ENCODE data around the gene EIPR1.

The EIPR1 gene

GRCh38 chr2:3169106-3169870, 208.3 kb downstream of the EIPR1 start:
- no peak for DNase-seq

- DNase-seq = no peak
These were observed 209.3 kb downstream of the EIPR1 start for GRCh38 chr2:3168230-3168891.

- no peak for DNase-seq
These were observed 214.2 kb downstream of the EIPR1 start for GRCh38 chr2:3163401-3163800.

- DNase-seq = no peak
These were observed 215.1 kb downstream of the EIPR1 start for GRCh38 chr2:3162442-3163077.

- no peak for DNase-seq
These were observed 216.8 kb downstream of the EIPR1 start for GRCh38 chr2:3160751-3161330.

- DNase-seq = no peak
These were observed 217.7 kb downstream of the EIPR1 start for GRCh38 chr2:3159782-3160545.

- DNase-seq = no peak
These were observed 222.9 kb downstream of the EIPR1 start for GRCh38 chr2:3154700-3155099.

GRCh38 chr2:3154146-3154545, 223.5 kb downstream of the EIPR1 start:
- DNase-seq = no peak

- no peak for DNase-seq
These were observed 226.3 kb downstream of the EIPR1 start for GRCh38 chr2:3151153-3151918.

GRCh38 chr2:3149441-3150217, 228.0 kb downstream of the EIPR1 start:
- no peak for DNase-seq

GRCh38 chr2:3148716-3149115, 228.9 kb downstream of the EIPR1 start:
- DNase-seq = no peak

- DNase-seq = no peak
These were observed 229.7 kb downstream of the EIPR1 start for GRCh38 chr2:3147651-3148530.

GRCh38 chr2:3146772-3147650, 230.6 kb downstream of the EIPR1 start:
- DNase-seq = no peak

- no peak for DNase-seq
These were observed 231.4 kb downstream of the EIPR1 start for GRCh38 chr2:3146175-3146574.

- no peak for DNase-seq
These were observed 232.1 kb downstream of the EIPR1 start for GRCh38 chr2:3145471-3146021.

GRCh38 chr2:3144856-3145255, 232.8 kb downstream of the EIPR1 start:
- DNase-seq = no peak

GRCh38 chr2:3143602-3144001, 234.0 kb downstream of the EIPR1 start:
- DNase-seq = no peak

GRCh38 chr2:3142961-3143571, 234.6 kb downstream of the EIPR1 start:
- no peak for DNase-seq
